GM19025 (cell line): ENCODE results near the gene PHYHIPL.

Experiments
- ATAC-seq: cut with Tn5 transposase; IDR thresholded peaks from one replicate; pipeline ENCODE4 v1.9.1; 2021; ENCODE audit warnings: mild to moderate bottlenecking, low read depth, moderate library complexity; ENCODE audit not compliant: unreplicated experiment

PHYHIPL gene

DNA sequence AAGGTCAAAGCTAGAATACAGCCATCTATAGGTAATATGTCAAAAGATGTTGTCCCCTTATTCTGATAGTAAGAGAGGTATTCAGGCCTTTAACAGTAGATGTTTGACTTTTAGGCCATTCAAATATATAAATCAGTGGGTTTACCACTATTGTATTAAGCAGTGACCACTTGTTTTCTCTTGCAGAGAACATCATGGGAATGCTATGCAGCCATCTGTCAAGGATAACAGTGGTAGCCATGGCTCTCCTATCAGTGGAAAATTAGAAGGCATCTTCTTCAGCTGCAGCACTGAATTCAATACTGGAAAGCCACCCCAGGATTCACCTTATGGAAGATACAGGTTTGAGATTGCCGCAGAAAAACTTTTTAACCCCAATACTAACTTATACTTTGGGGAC, 68.4 kb downstream of the PHYHIPL start:
- ATAC-seq, result no peak

DNA sequence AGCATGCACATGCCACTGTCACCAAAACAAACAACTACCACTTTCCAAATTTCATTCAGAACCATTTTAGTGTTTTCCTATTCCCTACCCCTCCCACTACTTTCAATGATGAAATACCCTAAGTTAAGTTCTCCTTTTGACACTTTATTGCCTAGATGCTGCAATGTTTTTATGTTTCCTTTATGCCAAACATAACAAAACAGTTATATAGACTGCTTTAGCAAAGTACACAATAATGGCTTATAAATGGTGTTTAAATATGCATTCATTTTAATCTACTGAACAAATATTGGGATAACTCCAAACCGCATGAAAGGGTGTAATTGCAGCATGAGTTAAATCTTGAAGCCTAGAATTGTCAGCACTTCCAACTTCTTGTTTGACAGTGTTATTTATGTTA, 69.2 kb downstream of the PHYHIPL start:
- ATAC-seq, result no peak

DNA sequence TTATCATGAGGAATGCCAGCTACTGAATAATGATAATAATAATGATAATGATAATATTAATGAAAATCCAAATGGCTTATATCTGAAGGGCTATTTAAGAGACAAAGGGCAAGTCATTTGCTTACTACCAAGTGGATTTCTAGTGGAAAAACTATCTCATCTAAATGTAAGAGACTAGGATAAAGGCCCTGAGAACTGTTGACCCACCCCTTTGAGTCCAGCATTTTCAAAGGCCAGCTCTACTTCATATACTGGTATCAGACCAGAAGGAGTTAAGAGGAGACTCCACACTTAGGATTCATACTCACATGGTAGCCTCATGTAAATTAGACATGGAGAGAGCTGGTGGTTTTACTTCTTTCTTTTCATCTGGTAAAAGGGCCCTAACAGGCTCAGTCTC, 76.0 kb downstream of the PHYHIPL start:
- no peak for ATAC-seq

DNA sequence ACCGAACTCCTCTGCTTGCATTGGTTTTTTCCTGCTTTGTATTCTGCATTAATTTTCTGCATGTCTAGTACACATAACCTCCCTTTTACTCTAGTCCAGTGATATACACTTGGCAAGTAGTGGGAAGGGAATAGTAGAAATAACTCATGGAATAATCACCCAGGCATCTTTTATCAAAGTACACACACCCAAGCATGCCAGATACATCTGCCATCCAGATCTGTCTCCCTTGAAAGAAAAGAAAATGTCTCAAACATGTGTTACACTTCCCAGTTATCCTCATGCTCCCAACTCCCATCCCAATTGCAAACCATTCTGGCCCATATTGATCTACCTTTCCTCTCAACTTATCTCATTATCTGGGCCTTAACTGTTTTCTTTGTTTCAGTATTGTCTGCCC, 79.0 kb downstream of the PHYHIPL start:
- no peak for ATAC-seq

DNA sequence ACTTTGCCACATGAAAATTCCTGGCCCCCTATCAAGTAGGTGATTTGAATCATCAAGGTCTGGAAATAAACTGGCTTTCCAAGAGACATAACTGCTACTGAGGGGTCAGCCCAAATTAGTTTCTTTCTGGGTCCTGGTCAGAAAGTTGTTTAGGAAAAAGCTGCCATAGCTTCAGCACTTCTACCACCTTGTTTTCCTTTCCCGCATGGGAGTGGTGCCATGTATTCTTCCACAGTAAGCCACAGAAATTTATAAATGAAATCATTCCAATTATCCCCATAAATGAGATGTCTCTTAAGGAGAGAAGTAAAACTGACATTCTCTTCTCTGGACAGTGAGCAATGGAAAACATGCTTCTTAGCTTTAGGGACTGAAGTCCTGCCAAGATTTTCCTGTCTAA, 80.8 kb downstream of the PHYHIPL start:
- no peak for ATAC-seq

DNA sequence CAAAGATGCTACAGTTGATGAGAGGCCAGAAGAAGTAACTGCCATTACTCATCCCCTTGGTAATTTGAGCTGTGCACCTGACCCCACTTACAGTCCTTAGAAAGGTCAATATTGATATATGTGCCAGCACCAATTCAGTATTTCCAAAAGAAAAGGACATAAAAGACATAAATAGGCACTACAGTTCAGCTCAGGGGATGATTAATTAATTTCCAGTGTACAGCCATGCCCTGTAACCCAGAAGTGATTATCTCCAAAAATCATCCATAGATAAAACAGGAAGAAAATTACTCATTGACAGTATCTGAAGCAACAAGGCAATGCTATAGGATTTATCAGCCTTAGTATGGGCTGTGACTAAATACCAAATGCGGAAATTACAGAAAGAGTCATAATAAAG, 82.4 kb downstream of the PHYHIPL start:
- ATAC-seq, result no peak

DNA sequence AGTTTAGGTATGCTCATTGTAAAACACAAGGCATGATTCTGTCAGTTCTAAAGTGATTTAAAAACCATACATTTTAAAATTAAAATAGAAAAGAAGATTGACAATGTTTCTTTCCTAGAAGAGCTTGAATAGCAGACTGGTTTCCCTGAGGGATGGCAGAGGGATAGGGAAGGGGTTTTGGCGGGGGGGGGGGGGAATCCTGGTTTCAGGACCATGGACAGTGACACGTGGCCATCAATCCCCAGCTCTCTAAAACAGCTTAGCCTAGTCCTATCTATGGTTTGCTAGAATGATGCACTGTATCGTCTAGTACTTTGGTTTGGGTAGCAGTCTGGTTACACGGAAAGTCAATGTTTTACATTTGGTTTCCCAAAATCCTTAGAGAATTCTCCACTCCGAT, 88.7 kb downstream of the PHYHIPL start:
- ATAC-seq, result no peak

DNA sequence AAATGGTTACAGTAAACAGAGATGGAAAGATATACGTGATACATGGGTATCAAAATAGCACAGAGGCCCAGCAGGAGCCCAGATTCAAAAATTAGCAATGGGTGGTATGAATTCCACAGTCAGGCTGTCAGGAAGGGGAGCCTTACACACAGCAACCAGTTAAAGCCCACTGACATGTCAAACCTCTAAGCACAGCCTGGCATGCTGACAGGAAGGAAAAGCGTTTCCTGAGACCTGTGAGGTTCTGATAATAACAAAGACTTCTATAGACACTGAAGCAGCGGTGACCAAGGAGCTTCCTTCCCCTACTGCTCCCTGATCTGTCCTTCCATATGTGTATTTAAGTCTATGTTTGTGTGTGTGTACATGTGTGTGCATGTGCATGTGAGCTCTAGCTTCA, 89.9 kb downstream of the PHYHIPL start:
- ATAC-seq, result no peak

DNA sequence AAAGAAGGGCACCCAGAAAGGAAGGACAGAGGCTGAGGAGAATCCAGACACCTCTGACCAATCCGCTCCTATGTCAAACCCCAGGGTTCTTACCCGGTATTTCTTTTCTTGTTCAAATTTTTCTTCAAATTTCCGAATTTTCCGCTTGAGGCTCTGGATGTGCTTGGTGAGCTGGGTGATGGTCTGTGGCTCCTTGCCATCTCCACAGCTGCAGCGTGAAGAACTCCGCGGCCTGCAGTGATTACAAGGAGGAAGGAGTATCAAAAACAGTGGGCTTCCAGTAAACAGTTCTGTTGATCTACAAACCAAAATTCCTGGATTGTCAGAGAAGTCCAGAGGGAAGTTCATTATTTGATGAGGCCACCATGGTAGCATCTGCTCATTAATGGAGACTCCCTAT, 92.0 kb downstream of the PHYHIPL start:
- ATAC-seq, result no peak

DNA sequence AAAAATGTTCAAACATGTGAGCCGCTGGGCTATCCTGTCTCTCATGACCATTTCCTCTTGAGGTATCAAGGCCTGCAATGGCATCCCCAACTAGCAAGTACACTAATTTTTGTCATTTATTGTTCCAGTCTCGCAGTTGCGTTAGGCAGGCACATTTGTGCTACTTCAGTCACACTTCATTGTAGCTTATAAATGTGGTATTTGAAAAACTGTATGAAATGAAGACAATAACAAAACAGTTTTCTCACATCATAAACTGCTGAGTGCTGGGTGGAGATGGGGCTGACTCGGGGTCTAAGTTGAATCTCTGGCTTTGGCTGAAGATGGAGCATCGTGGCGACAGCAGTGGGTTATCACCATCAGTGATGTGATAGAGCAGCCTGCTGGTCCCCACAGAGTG, 93.2 kb downstream of the PHYHIPL start:
- no peak for ATAC-seq

DNA sequence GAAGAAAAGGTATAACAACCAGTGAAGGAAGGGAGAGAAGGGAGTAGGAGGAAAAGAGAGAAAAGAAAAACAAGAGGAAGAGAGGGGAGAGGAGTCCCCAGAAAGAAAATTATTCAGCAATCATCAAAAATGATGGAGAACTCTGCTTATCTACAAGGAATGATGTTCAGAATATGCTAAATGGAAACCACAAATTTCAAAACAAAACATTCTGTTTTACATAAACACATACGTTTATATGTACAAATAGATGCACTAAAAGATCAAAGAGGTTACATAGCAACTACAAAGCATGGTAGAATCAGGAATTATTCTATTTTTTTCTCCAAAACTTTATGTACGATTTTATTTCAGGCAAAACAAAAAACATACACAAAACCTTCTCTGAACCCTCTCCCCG, 94.0 kb downstream of the PHYHIPL start:
- ATAC-seq, result no peak

DNA sequence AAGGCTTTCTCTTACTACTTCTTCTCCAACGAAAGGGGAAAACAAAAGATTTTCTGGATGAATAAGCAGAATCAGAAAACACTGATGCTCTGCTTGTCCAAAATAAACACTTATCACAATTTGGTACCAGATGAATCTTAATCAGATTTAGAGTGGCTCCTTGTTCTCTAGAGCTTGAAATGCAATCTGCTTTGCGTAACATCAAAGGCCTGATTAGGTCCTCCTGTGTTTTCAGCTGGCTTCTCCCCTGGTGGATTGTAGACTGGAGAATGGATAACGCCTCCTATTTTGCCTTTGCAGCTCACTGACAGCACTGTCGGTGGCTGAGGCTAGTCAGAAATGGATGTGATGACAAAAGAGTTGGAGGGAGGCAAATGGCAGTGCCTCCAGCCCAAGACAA, 94.7 kb downstream of the PHYHIPL start:
- no peak for ATAC-seq

DNA sequence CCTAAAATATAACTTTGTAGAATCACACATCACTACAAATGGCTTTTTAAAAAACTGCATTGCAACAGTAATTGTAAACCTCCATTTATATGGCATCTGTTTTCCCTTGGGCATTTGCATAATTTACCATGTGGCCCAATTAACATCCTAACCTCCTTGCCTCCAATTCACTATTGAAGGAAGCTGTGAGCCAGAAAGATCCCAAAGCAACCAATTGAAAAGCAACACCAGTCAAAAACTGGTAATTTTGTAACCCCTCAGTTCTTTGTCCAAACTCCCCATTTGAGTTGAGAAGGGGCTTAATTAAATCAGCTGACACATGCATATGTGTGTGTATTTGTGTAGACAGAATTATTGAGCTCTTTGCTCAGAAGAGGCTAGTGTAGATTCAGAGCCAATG, 95.6 kb downstream of the PHYHIPL start:
- ATAC-seq, result no peak

DNA sequence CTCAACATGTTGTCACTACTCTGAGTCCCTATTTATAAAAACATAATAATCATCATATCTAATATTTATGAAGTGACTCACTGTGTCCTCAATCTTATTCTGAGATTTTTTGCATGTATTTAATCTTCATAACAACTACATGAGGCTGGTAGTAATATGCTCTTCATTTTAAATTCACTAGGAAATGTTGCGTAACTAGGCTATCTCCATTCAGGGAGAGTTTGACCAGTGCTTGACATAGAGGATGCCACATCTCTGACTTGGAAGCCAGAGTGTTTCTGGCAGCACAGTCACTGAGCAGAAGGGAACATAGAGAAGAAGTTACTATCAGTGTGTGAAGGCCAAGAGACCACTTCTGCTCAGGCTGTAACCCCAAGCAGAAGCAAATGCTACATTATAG, 97.0 kb downstream of the PHYHIPL start:
- no peak for ATAC-seq

DNA sequence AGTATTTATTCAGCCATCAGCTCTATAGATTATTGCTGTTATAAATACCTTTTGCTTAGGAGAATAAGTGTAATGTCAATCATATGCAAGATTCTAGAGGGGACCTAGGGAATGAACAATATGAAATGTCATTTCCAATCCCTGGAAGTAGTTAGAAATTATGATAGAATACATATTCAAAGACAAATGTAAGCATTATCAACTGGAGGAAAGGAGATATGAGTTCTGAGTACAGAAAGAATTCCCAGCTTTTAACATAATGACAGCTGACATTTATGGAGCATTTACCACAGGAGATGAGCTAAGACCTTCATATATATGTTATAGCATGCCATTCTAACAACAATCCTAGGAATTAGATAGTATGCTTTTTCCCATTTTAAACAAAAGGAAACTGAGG, 99.7 kb downstream of the PHYHIPL start:
- no peak for ATAC-seq

DNA sequence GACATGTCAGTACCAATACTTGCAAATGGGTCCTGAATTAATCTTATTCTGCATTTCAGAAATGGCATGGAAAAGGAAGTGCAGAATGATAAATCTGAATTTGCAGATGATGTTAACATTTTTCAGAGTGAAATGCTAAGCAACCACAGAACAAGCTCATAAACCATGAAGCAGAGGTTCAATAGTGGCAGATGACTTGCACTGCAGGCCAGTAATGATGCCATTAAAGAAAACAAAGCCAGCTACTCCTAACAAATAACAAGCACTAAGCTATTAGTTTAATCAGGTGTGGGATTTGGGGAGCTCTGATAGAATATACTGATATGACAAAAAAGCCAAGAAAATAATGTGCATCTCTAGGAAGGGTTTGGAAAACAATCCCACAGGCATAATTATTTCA, 100.5 kb downstream of the PHYHIPL start:
- no peak for ATAC-seq

DNA sequence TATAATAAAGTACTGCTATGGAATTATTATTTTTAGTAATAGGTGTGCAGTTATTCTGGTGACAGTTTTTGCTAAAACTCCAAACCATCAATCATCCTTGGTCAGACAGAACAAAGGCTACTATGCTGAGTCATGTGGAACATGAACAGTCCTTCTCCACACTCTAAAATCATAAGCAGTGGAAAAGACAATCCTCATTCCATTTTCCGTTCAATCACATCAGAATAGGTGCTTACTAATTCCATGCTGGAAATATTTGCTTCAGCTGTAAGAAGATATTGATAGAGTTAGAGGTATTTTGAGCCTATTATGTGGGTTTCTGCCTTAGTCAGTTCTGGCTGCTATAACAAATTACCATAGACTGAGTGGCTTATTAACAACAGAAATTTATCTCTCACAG, 103.0 kb downstream of the PHYHIPL start:
- no peak for ATAC-seq

DNA sequence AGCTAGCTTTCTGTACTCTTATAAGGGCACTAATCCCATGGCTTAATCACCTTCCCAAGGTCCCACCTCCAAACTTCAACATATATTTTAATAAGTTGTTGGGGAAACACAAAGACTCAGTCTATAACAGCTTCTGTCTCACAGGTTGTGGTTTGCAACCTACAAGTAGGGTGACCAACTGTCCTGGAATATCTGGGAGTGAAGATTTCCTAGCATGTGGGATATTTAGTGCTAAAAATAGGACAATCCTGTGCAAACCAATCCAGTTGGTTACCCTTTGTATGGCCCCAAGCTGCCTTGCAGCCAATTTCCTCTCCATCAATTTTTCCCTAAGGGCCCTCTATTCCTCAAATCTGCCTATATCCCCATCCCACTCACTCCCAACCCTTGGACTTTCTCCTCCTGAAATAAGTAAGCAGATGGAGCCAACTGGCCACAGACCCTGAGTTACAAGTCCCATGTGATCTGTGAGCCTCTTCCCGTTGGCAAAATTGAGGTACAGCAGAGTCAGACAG, 103.6 kb downstream of the PHYHIPL start:
- ATAC-seq, result no peak

DNA sequence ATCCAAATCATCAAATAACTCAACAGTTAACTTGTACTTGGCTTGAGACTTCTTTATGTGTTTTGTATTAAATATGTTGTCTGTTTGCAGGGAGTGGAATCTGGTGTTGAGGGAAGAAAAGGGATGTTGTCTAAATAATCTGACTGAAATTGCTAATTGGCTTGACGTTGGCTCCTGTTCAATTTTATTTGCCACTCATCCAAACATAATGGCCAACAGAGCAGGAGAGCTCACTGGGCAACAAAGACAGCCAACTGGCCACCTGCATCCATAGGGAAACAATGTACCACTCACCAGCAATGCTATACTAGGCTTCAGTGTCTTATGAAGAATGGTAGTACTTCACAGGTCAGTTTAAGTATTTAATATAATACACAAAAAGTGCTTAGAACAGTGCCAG, 105.4 kb downstream of the PHYHIPL start:
- no peak for ATAC-seq

DNA sequence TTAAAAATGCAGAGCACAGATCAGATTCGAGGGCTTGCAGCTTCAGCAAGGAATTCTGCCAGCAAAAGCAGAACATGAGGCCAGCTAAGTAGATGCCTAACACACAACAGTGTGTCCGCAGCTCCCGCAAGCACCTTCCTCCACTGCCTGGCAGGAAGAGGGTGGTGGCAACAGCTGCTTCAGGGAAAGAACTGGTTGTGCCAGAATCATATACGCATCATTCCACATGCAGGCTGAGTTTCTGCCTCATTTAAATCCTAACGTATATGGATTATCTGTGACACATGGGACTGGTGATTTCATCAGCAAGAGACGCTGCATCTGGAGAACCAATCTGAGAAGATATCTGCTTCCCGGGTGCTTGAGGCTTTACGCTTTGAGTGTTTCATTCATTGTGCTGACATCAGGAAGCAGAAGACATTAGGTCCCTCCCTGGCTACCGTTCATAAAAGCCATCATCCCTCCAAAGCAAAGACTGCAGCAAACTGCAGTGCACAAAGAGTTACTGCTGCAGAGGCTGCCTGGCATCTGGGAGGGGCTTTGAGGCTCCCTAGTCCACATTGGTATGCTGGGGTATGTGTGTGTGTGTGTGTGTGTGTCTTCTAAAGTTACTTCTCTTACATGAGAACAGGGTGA, 107.1 kb downstream of the PHYHIPL start:
- no peak for ATAC-seq

DNA sequence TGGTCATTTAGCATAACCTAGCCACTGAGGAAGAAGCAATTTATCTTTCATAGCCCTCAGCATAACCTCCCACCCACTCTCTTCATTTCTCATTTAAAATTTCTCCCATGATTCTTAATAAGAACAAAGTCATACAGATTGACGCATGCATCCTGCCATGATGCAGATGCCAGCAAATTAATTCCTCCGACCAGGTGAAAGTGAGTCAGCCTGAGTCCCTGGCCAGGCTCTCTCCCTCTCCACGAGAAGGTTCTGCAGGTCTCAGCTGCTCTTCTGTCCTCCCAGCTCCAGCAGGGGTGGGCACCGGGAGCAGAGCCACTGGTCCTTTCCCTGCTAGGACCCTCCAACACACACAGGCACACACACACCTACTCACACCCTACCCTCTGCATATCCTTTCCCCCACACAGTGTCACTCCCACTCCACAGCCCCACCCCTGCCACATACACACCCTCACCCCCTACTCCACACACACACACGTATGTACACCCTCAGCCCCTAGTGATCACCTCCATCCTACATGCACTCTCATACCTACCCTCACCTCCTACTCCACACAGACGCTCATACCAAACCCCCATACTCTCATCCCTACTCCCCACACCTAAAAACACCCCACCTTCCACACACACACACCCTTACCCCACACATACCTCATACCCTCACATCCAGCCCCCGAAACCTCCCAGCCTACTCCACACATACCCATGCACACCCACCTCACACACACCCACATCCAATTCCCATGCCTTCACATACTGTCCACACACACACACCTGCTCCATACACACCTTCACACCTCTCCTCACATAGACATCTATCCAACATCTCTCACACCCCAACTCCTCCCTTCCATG, 107.9 kb downstream of the PHYHIPL start:
- no peak for ATAC-seq

DNA sequence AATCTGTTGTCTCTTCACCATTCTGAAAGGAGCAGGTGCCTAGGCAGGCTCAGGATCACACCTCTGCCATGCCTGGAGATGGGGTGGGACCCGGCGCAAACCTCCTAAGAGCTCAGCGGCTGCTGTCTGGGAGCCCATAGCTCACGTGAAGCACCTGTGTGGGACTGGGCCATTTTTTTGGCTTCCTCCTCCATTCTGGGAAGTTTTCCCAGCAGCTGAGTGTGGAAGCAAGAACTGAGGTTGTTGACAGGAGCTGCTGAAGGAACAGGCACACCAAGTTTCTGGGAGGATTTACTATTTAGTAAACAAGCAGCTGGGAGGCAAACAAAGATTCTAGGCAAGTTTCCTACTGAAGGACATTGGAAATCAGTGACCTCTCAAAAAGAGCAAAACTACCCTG, 108.6 kb downstream of the PHYHIPL start:
- ATAC-seq, result no peak
